ENCODE measurements around the gene TMEM121. TPM values are rescaled to one million over a fixed set of nuclear protein-coding genes. Genes with fewer than 3 reads are reported as not detected.

The TMEM121 gene
- total RNA-seq = 10.3 and 18.8 TPM in 2 replicates

DNA sequence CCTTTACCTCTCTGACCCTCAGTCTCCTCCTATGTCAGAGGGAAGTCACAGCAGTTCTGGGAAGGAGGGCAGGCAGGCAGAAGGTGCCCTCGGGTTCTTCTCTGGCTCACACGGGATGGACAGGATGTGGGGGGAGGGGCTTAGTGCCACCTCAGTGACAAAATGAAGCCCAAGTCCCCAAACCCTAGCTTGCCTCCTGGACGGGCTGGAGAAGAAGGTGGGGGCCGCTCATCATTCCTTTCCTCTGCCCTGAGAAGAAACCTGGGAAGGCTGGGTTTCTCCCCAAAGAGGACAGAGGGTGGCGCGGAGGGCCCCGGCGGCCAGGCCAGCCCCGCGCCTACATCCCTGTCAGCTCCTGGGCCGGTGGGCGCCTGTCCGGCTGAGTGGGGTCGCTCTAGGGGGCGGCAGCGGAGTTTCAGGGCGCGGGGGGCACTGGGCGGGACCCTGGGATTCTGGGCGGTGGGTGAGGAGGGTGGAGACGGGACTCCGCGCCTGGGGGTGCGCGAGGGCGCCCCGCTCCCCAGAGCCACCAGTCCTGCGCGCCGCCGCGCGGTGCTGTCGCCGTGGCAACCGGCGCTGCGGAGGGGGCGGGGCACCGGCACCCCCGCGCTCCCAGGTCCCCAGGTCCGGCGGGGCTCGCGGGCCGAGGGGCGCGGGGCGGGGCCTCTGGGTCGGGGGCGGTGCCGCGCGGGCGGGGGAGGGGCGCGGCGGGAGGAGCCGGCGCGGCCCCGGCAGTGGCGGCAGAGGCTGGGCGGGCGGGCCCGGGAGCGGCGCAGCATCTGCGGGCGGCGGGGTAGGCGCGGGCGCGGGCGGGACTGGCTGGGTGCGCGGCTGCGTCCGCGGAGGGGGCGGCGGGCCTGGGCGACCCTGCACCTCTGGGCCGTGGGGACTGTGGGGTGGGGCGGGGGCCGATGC lies at the start of gene TMEM121:
TSS of gene TMEM121 (plus strand) at position 723 of the 915 bp plus-strand sequence. CDS start 2,252 bp downstream, outside the sequence.

DNA sequence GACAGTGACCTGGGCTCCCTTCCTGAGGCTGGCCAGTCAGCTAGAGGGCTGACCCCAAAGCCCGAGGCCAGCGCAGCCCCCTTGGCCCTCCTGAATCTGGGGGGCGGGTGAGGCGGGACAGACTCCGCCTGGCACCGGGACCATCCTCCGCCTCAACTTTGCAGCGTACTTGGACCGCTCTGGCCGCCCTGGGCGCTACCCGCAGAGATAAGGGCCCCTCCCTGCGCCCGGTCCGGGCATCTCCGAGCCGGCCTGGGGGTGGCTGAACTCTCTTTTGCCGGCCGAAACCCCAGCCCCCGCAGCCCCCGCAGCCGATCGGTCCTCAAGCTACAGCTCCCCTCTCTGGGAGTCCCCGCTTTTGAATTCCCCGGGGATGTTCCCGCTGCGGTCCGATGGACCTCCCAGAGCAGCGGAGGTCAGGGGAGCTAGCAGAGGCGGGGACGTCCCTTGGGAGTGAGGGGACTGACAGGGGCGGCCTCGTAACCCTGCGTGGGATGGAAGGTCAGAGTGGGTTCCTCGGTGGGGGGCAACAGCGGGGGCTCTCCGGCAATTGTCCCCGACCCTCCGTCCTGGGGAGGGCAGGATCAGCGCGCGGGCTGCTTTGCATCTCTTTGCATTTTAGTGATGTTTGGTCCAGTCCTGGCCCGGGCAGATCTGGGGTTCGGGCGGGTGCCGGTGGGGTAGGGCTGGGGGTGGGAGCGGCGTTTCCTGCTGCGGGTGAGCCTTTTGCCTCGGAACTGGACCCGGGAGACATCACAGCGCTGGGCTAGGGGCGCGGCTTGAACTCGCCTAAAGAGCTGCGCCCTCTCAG lies 40.0 kb upstream of the TMEM121 start, which contains the start of gene CRIP1:
TSS of gene CRIP1 (plus strand) at position 724 of the 811 bp plus-strand sequence. CDS start 374 bp downstream, outside the sequence.

DNA sequence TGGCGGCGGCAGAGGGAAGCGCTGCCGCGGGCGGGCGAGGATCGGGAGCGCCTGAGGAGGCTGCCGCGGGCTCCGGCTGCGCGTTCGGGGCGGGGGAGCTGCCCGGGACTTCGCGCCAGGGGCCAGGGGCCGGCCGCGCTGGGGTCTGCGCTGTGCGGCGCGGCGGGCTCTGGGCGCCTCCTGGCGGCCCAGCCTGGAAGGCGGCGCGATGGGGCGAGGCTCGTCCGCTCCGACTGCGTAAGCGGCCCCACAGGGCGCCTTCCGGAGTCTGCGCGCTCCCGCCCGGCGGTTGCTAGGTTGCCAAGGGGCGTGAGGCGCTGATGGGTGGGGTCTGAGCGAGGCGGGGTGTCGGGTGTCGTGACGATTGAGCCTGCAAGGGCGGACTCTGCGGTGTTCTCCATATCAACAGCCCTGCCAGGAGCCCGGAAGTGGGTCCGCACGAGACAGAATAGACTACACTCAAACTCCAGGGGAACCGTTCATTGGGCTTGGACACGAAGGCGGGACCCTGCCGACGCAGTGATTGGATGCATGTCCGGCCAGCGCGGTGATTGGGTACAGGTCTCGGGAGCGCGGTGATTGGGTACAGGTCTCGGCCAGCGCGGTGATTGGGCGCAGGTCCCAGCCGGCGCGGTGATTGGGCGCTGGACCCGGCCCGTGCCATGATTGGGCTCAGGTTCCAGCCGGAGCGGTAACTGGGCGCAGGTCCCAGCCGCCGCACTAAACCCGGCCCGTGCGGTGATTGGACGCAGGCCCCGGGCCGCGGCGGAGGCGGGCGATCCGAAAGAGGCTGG lies 35.6 kb upstream of the TMEM121 start, which contains the start of gene TEDC1:
TSS of gene TEDC1 (plus strand) at position 675 of the 794 bp plus-strand sequence. CDS start 130 bp downstream, outside the sequence.

Other genes with a start within 250 kb of the TMEM121 start
- 32.7 and 33.5 TPM in 2 replicates for gene BRF1, start 225.6 kb upstream of the TMEM121 start, total RNA-seq
- 33.4 and 36.7 TPM in 2 replicates for gene PACS2, start 211.8 kb upstream of the TMEM121 start, total RNA-seq
- gene TEX22, start 128.0 kb upstream of the TMEM121 start, total RNA-seq = 0.15 TPM in 1 of 2 replicates, not detected in the other
- gene MTA1, start 106.8 kb upstream of the TMEM121 start, total RNA-seq = 36.0 and 37.0 TPM in 2 replicates
- 151 and 234 TPM in 2 replicates for gene CRIP2, start 51.8 kb upstream of the TMEM121 start, total RNA-seq
- 0.32 and 2.4 TPM in 2 replicates for gene CRIP1, start 39.7 kb upstream of the TMEM121 start, total RNA-seq
- gene TEDC1, start 35.3 kb upstream of the TMEM121 start, total RNA-seq = 19.1 and 19.5 TPM in 2 replicates